ENCODE measurements around the gene ACTR10.
A peak's percentile ranks its signal among the peaks of the same experiment; 100 is the strongest.

ACTR10 gene

DNA sequence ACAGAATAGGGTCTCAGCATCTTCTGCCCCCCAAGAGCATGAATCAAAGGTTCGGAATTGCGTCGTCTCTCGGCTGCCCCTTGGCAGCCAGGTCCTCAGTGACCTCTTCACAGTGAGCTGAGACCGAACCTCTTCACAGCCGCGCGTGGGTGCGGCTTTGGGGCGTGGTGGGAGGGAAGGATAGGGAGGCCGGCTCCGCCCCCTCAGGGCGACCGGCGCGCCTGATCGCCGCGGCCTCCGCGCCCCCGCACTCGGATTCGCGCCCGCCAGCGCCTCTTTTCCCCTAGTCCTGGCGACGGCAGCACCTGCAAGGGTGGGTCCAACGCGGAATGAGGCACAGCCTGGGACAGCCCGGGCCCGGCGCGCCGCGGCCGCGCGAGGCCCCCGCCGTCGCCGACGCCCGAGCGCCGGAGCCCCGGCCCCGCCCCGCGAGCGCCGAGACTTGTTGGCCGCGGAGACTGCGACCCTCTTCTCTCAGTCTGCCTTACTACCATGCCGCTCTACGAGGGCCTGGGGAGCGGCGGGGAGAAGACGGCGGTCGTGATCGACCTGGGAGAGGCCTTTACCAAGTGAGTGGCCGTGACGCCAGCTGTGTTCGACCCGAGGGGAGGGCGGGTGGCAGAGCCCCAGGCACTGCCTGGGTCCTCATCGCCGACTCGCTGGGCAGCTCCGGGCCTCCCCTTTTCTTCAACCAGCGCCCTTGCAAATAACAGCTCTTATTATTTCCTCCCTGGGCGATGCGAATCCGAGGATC, at the start of gene ACTR10:
TSS of gene ACTR10 (plus strand) at position 424 of the 754 bp plus-strand sequence. CDS start at position 493, 69 bp downstream.
- peak; percentile 89 for DNase-seq

DNA sequence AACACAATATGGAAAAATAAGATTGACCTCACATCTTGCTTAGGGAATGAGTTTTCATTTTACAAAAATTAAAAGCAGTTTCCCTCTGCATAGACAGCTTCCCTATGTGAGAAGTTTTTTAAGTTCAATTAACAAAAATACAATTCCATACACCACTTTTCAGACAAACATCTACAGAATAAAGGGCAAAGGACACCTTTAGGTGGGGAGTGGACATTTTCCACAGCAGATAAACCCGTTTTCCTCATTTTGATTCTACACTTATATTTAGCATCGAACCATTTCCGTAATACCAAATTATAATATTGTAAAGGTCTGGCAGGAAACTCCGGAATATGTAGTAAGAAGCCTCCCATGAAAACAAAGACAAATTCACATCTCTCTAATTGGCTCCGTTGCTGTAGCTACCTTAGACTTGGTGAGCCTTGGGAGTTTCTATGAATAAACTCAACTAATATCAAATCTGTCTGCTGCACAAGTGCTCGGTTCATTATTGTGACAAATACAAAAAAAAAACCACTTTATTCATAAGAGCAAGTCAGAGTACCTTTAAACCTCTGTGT, 49.6 kb upstream of the ACTR10 start:
- no peak for DNase-seq

DNA sequence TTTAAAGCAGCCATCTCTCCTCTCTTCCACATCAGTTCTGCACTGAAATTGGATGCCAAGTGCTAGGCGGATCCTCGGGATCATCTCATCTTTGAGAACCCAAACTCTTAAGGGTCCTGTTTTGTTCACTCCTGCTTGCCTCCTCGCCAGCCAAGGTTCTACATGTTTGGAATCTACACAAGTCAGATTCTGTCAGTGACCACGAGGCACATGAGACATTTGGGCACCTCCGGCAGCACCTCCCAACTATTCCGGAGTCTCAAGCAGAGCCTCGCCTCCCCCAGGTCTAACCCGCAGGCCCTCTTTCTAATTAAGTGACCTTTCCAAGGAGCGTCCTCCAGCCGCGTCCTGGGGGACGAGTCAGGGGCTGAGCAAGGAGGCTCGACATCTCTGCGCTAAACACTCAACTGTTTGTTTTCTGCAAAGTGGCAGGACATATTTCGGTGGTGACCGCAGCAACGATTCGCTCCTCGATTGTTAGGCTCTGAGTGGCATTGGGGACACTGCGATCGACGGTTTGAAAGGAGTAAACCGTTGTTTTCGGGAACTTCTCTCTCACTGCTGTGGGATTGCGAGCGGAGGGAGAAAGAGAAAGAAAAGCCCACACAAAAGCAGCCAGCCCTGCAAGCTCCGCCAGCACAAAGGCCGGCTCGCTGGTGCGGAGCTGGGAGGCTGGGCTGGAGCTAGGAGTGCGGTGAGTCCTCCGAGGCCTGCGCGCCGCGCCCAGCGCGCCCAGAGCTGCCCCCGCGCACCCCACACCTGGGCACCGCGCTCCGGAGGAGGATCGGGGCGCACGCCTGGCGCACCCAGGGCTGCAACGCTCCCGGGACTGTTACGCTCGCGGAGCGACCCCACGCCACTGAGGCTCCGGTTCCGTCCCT, 48.6 kb upstream of the ACTR10 start:
- no peak for DNase-seq

DNA sequence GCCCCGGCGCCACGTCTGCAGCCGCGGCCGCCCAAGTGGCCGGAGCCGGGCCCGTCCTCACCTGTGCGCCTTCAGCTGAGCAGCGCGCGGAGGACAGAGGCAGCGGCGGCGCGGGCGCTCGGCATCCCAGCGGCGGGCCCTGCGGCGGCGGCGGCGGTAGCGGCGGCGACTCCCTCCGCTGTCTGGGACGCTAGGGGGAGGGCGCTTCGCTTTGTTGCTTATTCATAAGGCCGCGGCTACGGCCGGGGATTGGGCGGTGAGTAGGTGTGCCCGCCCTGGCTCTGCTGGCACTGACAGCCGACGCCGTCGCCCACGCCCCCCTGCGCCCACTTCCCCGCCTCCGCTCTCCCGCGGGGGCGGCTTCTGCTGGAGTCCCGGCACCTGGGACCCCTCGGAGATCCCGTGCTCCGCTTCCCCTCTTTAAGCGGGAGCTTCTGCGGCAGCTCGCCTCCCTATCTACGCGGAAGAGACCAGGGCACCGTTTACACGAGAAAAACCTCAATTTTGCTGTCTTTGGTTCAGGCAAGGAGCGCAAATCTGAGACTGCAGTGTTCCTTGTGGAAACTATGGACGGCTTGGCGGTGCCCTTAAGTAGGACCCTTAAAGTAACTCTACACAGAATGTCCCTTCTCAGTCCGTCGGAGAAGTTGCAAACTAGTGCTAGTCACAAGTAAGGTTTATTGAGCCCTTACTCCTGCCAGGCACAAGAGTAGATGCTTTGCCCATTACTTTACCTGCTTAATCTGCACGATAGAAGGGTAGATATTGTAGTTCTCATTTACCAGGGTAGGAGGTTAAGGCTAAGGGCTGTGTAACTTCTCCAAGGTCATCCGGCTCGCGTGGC, 47.7 kb upstream of the ACTR10 start, which contains the start of gene ARMH4:
TSS of gene ARMH4 (minus strand) at position 200 of the 844 bp plus-strand sequence. CDS start 12,855 bp downstream, outside the sequence.
- peak; percentile 81 for DNase-seq

DNA sequence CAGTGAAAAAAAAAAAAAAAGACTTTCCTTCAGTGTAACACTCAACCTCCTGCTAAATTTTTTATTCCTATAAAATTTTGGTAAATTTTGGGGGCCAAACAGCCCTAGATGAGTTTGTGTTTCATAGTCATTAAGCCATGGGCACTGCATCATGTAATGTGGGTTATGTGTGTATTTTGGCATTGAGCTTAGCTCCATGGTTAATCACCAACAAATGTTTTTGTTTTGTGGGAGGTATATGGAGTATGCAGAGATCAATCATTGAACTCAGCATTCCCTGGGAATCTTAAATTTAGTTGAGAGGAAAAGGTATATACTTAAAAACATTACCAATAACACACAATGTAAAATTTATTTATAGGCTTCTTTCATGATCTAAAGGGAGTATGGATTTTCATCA, 39.4 kb upstream of the ACTR10 start:
- no peak for DNase-seq

DNA sequence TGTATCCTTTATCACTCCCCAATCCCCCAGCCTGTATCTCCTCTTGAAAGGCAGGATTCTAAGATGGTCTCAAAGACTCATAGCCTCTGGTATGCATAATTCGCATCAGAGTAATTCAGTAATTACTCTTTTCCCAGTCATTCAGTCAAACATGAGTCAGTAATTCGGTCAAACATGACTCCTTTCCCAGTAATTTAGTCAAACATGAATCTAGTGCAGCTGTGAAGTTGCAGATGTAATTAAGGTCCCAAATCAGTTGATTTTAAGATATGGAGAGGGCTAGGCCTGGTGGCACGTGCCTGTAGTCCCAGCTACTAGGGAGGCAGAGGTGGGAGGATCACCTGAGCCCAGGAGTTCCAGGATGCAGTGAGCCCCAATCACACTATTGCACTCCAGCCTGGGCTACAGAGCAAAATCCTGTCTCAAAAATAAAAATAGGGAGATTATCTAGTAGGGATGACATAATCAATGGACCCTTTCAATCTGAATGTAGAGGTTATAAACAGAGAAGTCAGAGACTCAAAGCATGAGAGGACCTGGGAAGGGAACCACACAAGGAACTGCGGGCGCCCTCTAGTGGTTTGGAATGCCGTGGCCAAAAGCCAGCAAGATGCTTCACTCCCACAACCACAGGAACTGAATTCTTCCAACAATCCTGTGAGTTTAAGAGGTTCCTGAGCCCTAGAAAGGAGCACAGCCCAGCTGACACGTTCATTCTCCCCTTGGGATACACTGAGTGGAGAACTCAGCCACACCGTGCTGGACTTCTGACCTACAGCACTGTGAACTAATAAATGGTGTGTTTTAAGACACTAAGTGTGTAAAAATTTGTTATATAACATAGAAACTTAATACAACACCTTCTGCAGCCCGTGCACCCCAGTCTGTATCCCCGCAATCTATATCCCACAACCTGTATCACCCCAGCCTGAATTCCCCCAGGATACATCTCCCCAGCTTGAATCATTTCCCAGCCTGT, 33.7 kb upstream of the ACTR10 start:
- peak; percentile 64 for DNase-seq

DNA sequence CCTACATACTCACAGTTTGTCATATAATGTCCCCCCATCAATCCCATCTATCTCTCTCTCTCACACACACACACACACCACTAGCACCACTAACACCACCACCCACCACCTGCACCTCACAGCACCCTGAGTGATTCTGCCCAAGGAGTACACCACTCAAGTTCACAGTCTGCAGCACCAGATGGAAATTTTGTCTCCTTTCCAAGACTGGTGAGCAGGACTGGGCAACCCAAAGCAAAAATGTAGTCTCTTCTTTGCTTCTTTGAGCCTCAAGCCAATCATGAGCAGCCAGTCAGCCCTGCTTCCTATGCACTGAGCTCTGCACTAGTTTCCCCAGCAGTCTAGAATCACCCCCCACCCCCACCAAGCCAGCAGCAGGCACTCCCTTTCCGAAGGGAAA, 32.9 kb upstream of the ACTR10 start:
- DNase-seq: no peak

DNA sequence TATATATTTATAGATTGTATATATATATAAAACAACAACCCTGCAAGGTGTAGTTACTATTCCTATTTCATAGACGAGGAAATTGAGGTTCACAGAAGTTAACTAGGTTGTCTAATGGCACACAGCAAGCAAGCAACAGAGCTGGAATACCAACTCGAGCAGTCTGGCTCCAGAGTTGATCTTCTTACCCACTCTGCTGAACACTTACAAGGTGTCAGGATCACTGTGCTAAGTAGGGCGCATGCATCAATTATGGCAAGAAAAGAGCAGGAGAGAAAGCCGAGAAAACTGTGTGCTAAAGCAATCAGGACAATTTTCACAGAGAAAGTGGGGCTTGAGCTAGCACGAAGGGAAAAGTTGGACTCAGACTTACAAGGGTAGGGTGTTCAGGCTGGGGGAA, 32.1 kb upstream of the ACTR10 start:
- DNase-seq: no peak

DNA sequence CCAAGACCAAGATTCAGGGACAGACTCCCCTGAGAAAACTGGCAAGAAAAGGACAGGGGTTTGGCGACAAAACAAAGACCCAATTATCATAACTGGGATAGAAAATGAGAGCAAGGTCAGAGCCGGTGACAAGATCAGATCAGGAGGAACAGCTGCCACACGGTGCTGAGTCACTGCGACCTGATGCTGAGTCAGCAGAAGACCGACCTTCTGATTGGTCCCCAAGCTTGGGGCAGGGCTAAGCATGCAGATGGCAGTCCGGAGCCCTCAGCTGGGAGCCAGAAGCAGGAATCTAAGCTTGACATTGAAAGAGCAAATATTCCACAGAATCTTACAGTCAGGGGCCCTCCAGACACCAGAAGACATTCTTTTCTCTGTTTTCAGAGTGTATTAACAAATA, 28.9 kb upstream of the ACTR10 start:
- peak; percentile 72 for DNase-seq

DNA sequence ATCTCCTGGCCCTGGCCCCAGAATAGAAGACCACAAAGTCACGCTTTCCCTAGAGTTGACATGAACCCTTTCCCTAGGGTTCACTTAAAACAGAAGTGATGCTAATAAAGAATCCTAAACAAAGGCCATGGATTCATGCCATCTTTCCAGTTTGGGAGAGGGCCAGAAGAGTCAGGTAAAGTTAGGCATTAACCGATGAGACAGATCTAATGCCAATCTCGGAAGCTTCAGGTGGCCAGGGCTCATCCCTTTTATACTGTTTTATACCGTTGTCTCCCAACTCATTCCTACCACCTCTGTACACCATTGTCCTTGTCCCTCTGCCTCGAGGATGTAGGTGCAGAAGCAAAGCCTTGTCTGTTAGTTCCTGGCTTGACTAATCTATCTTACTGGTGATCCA, 22.8 kb upstream of the ACTR10 start:
- DNase-seq: no peak

DNA sequence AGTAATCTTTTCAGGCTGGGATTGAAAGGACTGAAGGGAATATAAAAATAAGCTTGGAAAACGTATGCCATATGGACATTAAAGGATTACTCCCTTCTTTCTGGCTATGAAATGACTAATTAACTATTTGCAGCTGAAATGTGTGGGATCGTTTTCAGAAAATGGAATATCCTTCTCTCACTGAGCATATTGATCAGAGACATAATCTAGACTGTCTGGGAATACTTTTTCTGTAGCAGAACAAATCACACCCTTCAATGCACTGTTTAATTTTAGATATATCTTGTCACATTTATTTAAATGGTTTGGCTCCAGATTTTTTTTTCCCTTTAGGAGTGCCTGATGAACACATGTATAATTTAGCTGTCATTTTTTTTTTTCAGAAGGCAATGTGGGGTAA, 10.8 kb upstream of the ACTR10 start:
- DNase-seq: no peak

DNA sequence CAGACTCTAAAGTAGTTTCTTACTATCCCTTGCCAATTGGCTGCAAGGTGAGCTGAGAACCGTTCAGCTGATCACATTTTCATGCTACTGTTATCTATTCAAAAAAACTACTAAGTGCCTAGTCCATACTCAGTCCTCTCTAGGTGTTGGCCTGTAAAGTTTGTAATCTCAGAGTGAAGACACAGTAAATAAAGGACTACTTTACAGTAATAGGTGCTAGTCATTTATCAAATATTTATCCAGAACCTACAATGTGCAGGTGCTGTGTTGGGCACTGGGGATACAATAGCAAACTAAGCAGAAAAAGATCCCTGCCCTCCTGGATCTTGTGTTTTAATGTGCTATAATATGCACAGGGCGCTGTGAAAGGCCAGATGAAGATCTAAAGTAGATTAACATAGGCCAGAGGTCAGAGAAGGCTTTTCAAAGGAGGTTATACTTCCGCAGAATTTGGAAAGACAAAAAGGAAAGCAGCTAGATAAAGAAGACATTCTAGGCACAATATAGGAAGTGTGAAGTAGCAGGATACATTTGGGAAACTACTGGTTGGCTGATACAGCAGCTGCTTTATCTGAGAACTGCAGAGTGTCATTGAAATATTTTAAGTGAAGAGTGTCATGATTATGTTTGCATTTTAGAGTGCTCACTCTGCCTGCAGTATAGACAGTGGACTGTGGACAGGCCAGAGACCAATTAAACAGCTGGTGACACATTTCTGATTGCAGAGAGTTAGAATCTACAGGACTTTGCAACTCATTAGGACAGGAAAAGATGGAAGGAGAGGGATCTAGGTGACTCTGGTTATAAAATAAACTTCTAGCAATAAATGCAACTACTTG, 8.0 kb upstream of the ACTR10 start:
- no peak for DNase-seq

DNA sequence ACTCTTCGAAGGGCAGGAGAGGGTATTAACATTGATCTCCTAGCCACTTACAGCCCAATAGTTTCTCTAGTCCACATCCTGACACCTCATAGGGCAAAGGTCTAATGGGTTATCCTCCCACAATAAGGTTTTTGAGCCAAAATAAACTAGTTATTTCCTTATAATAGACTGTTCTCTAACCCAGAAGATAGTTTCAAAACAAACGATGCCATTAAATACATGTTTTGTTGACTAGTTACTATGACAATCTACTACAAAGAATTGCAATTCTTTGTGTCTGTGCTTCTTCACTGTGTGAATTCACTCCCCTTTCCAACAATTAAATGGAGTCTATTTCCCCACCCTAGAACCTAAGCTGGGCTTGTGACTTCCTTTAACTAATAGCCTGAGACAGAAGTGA, 6.4 kb upstream of the ACTR10 start:
- DNase-seq: no peak

DNA sequence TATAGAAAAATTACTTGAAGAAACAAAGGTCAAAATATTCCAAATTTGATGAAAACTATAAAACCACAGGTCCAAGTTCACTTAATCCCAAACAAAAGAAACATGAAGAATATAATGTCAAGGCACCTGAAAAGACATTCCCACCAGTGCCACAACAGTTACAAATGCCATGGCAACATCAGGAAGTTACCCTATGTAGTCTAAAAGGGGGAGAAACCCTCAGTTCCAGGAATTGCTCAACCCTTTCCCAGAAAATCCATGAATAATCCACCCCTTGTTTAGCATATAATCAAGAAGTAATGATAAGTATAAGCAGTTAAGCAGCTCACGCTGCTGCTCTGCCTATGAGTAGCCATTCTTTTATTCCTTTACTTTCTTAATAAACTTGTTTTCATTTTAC, 3.8 kb upstream of the ACTR10 start:
- DNase-seq: no peak

DNA sequence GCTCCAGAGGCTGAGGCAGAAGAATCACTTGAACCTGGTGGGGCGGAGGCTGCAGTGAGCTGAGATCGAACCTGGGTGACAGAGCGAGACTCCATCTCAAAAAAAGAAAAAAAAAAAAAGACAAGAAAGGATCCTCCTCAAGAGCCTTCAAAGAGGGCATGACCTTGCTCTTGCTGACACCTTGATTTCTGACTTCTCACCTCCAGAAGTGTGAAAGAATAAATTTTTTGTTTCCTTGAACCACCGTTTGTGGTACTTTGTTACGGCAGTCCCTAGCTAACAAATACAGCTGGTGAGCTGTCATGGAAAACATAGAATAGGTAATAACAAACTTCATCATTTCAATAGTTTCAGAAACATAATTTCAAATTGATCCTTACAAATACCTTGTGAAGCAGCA, 1.9 kb upstream of the ACTR10 start:
- no peak for DNase-seq

DNA sequence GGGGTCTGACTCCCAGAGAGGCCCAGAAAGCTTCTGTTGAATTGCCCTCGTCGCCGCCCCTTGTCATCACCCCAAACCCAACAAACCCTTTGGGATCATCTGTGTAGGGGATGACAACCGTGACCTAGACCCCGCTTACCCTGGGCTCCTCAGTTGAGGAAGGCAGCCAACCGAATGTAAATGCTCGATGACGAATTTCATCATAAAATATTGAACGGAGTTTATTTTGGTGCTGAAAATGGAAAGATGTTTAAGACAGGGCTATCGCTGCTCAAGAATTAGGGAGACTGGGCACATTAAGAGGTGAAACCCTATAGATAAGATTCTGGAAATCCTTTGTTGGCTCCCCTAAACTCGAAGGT, 512 bp downstream of the ACTR10 start:
- DNase-seq: no peak

DNA sequence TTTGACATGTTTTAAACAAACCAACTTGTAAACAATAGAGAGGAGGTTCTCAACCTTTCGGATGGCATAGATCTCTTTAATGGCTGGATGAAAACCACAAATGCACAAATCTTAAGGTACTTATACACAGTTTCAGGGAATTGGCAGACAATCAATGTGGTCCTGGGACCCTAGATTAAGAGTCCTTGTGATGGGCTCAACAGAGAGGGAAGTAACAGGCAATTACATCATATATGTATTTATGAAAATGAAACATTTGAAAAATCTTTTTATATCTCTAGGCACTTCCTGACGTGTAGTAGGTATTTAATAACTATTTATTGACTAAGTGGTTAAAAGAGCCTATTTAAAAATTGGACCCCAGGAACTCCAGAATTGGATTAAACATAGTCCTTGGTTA, 897 bp downstream of the ACTR10 start:
- DNase-seq: no peak

DNA sequence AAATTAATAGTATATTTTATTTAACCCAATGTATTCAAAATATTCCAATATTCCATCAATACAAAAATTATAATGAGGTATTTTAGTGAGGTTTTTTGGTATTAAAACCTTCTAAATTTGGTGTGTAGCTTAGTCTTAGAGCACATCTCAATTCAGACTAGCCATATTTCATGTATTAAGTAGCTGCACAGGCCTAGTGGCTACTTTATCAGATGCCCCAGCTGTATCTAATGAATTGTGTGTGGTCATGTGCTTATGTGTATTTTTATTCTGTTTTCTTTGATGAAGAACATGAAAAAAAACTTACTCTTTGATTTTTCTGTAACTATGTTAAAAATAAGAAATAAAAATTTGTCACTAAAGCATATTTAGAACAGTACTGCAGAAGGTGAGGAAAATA, 13.2 kb downstream of the ACTR10 start:
- no peak for DNase-seq

DNA sequence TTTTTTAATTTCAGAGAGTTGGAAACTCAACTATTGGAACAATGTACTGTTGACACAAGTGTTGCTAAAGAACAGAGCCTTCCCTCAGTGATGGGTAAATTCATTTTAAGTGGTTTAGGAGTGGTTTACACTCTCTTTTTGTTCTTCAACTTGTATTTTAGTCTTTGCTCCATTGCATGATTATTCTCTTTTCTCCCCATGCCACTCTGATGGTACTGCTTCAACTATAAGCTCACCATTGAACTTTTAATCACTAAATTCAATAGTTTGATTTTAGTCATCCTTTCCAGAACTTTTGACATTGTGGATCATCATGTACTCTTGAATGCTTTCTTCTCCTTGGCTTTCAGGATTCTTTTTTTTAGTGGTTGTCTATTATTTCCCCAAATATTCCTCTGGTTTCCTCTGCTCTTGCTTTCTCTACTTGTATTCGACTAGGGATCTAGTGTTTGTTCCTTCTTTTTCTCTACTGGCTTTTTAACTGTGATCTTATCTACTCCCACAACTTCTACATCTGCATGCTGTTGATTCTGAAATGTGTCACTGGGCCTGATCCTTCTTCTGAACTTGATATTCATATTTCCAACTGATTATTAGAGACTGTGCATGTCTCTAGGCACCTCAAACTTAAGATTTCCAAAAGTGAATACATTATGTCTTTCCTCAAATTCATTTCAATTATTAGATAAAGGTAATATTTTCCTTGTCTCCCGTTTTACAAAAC, 15.4 kb downstream of the ACTR10 start:
- peak; percentile 18 for DNase-seq

DNA sequence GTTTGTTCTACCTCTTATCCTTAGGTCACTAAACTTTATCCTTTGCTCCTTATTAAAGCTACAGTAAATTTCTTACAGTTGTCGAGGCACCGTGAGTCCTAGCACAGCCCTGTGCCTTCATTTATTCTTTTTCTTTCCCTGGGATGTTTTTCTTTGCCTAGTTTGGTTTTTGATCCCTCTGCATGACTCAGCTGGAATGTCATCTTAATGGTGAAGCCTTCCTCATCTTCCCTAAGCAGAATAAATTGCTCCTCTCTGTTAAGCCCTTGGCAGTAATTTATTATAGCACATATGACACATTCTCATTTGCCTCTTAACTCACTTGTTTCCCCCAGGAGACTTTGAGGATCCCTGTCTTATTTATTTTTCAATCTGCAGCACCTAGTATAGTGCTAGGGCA, 16.6 kb downstream of the ACTR10 start:
- DNase-seq: no peak

Data from activated CD4-positive, alpha-beta T cell treated with anti-CD3 and anti-CD28 coated beads, Interleukin-2, amount 50 U/mL, for 16 hours (primary cell).